NCI-H1092 treated with DMSO at 0.1 percent for 48 hours (cell line): Measurements from ENCODE around the gene FXYD5.
"Not testable (repeated sequence)": the region's sequence is repeated elsewhere in the genome, so short reads cannot be mapped to it uniquely, and the experiment has no call there.

Experiments
- DNase-seq: peaks from one replicate; lab custom pipeline; 2025; lab: John Stamatoyannopoulos, UW

Gene FXYD5

GRCh38 chr19:35179830-35180229, 25.3 kb downstream of the FXYD5 start:
- no peak for DNase-seq

DNA sequence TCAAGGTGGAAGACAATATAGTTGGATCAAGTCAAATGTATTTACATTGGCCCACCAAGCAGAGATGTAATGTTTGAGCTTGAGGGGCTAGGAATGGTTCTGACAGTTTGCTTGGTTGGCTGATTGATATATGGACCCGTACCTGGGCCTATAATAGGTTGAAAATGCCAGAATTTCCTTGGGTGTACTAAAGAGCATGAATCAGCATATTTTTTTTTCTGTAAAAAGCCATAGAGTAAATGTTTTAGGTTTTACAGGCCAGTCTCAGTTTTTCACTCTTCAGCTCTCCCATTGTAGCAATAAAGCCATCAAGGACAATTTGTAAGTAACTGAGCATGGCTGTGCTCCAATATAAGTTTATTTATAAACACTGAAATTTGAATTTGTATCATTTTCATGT, 26.9 kb downstream of the FXYD5 start:
- no peak for DNase-seq

DNA sequence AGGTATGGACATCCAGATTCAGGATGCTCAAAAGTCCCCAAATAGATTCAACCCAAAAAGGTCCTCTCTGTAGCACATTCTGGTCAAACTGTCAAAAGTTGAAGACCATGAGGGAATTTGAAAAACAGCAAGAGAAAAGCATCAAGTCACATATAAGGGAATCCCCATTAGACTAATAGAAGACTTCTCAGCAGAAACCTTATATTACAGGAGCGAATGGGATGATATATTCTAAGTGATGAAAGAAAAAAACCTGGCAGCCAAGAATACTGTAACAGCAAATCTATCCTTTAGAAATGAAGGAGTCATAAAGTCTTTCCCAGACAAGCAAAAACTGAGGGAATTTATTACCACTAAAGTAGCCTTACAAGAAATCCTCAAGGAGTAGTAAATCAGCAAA, 29.7 kb downstream of the FXYD5 start:
- no peak for DNase-seq

- no peak for DNase-seq
Measured at GRCh38 chr19:35184884-35185283, 30.3 kb downstream of the FXYD5 start.

DNA sequence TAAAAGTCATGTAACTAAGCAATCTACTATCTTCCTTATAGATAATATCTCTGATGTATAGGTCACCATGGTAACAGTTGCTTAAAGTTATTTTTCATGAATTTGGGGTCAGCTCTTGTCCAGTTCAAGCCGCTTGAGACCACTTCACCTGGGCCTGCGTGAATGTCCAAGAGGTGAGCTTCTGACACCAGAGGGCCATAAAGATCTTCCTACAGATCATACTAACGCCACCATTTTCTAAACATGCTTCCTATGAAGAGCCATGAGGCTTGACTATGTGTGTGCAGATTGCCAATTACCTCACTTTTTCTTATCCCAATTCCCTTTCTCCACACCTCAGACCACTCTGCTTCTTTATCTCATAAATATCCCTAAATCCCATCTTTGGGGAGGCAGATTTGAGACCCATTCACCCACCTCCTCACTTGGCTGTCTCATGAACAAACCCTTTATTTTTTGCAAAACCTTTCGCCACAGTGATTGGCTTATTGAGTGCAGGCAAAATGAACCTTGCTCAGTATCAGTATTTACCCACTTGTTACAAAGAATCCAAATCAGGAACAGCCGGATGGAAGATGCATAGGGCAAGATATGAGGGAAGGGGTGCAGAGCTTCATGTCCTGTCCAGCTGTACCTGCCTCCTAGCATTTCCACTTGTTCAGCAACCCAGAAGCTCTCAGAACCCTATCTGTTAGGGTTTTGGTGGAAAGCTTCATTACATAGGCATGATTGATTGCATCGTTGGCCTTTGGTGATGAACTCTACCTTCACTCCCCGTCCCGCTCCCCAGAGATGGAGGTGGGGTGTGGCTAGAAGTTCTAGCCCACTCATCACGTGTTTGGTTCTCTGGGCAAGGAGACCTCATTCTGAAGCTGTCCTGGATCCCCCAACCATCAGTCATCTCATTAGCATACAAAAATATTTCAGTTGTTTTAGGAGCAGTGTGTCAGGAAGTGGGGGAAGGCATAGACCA, 39.8 kb downstream of the FXYD5 start:
- DNase-seq, result no peak

GRCh38 chr19:35195830-35196229, 41.3 kb downstream of the FXYD5 start:
- DNase-seq, result no peak

GRCh38 chr19:35196861-35197260, 42.3 kb downstream of the FXYD5 start:
- not testable (repeated sequence) for DNase-seq

DNA sequence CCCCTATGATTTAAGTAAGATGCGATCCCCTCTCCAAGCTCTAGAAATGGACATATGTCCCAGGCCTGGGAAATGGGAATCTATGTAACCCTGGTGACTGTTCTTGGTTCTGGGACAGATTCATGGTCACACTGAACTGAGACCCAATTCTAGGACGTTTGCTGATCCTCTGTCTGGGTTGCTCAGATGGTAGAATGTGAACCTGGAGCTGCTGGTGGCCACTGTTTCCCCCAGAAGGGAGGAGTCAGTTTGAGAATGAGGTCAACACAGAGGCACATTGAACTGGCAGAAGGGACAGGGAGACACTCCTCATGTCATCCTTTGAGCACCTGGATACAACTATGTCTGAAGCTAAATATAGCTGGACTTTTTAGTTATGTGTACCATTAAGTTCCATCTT, 44.9 kb downstream of the FXYD5 start:
- no peak for DNase-seq

- no peak for DNase-seq
Measured at GRCh38 chr19:35202722-35203688, 48.5 kb downstream of the FXYD5 start.

DNA sequence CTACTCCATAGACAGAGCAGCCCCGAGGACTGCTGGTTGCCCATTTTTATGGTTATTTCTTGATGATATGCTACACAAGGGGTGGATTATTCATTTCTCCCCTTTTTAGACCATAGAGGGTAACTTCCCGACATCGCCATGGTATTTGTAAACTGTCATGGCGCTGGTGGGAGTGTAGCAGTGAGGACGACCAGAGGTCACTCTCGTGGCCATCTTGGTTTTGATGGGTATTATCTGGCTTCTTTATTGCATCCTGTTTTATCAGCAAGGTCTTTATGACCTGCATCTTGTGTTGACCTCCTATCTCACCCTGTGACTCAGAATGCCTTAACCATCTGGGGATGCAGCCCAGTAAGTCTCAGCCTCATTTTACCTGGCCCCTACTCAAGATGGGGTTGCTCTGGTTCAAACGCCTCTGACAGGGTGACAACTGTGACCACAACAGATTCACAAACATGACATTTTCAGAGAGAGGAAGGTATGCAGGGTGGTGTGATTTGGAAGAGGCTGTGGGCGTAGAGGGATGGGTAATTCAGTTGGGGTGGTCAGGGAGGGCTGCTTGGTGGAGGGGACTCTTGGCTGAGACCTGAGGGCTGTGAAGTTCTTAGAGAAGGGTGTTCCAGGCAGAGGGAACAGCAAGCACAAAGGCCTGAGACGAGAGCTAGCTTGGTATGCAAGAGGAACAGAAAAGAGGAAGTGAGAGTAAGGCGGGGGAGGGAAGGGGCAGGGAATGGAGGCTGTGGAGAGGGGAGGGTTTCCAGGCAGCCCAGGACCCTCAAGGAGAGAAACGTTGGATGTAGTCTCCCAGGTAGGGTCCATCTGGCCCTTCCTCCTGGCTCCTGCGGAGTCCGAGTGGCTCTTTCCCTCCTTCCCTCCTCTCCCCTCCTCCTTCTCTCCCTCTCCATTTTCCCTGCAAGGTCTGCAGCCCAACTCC, 50.5 kb downstream of the FXYD5 start:
- no peak for DNase-seq

- no peak for DNase-seq
Measured at GRCh38 chr19:35205733-35206323, 51.3 kb downstream of the FXYD5 start.

DNA sequence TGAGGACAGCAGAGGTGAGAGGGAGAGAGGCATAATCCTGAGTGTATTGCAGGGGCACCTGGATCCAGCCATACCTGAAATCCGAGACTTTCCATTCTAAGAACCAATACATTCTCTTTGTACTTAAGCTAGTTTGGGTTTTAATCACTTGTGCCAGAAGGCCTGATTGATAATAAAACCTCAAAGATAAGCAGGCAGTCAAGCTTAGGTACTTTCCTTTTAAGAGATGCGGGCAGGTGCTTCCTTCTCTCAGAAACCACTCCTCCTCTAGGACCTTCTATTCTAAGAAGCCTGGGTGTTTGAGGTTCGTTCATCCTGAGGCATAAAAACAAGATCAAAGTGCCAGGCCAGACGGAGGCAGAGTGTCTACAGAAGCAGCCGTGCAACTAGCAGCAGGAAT, 51.8 kb downstream of the FXYD5 start:
- DNase-seq, result no peak

DNA sequence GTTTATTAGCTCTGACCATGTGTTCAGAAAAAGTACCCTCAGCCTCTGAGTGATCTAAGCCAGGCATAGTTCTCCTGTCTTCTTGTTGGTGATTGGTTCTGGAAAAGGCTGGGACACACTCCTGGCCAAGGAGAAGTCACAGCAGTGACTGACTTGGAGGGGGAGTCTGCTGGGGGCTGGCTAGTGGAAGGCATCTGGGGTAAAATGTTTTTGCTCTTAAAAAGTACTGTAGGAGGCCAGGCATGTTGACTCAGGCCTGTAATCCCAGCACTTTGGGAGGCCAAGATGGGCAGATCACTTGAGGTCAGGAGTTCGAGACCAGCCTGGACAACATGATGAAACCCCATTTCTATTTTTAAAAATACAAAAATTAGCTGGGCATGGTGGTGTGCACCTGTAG, 52.3 kb downstream of the FXYD5 start:
- DNase-seq, result no peak

DNA sequence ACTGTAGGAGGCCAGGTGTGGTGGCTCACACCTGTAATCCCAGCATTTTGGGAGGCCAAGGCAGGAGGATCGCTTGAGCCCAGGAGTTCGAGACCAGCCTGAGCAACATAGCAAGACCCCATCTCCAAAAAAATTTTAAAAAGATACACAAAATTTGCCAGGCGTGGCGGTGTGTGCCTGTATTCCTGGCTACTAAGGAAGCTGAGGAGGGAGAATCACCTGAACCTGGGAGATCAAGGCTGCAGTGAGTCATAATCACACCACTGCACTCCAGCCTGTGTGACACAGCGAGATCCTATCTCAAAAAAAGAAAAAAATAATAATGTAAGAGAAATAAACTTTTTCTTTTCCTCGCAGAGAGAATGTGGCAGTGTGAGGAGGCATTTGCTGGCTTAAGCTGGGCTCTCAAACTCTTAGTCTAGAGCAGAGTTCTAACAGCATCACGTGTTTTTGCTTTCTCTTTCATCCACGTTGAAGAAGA, 52.9 kb downstream of the FXYD5 start:
- DNase-seq, result no peak

DNA sequence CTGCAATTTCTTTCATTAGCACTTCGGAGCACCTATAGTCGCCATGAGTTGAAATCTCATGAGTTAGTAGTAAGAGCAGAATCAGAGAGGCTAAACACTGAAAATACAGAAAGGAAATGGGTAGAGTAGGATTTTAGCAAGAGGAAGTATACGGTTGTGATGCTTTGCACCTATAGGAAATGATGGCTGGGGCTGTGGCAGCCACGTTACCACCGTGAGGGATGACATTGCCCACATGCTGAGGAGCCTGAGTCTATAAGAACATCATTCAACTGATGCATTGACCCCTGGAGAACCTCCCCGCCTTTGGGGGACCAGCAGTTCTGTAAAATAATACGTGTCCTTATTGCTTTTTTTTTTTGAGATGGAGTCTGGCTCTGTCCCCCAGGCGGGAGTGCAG, 53.6 kb downstream of the FXYD5 start:
- no peak for DNase-seq

DNA sequence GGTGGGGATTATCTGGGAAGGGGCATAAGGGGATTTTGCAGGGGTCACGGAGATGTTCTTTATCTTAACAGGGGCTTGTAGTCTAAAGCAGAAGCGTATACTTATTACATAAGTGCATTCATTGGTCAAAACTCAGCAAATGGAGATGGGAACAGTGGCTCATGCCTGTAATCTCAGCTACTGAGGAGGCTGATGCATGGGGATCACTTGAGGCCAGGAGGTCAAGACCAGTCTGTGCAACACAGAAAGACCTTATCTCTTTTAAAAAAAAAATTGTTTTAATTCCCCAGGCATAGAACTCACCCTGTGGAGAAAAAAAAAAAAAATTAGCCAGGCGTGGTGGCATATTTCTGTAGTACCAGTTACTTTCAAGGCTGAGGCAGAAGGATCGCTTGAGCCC, 55.1 kb downstream of the FXYD5 start:
- no peak for DNase-seq

GRCh38 chr19:35211545-35212230, 57.2 kb downstream of the FXYD5 start:
- DNase-seq, result no peak

DNA sequence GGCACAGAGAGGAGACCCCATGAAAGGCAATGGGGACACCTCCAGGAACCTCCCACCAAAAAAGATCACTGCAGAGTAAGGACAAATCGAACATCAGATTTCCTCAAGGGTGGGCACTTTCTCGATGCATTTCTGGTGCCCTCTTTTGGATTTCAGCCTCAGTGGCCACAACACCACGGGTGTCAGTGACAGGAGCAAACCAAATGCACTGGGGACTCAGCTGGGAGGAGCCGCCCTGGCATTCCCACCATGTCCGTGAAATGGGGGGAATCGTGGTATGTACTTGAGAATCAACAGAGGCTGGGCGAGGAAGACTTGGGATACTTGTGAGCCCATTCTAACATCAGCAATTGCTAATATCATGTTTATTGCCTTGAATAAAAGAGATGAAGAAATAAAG, 57.7 kb downstream of the FXYD5 start:
- DNase-seq, result no peak

GRCh38 chr19:35213663-35214632, 59.4 kb downstream of the FXYD5 start:
- peak; percentile 41 for DNase-seq
